Keratinocyte (primary cell): ENCODE results near the gene SERPINA4. TPM values are rescaled to one million over a fixed set of nuclear protein-coding genes. Genes with fewer than 3 reads are reported as not detected.

Experiments used
- DNase-seq: peaks from one replicate; pipeline ENCODE4 v3.0.0-alpha.2; 2011; ENCODE audit warnings: low read depth, missing footprints, low spot score
- FAIRE-seq: peaks from 2 replicates; lab custom pipeline; 2011; peaks lifted over from hg19 to GRCh38; lab: Jason Lieb, UNC
- H2AFZ ChIP-seq: 2 replicates; pipeline ENCODE4 v1.6.0; 2012; ENCODE audit warnings: low read length, control low read depth, inconsistent platforms; ENCODE audit not compliant: control insufficient read depth
- H3K27ac ChIP-seq: 2 replicates; pipeline ENCODE4 v1.5.1; 2011; ENCODE audit warnings: low read length; ENCODE audit not compliant: control insufficient read depth, insufficient read depth
- H3K27me3 ChIP-seq: 3 replicates; pipeline ENCODE4 v1.6.0; 2011; ENCODE audit warnings: low read length; ENCODE audit not compliant: control insufficient read depth, insufficient read depth; ENCODE audit errors: extremely low read depth
- H3K36me3 ChIP-seq, 2 experiments: 2 replicates in 1 of 2; 3 replicates in 1 of 2; pipeline ENCODE4 v1.5.1; 2011; ENCODE audit warnings: low read length in 2 of 2, mild to moderate bottlenecking in 1 of 2; ENCODE audit not compliant: control insufficient read depth in 2 of 2, insufficient read depth in 2 of 2; ENCODE audit errors: extremely low read depth in 1 of 2
- H3K4me1 ChIP-seq: 3 replicates; pipeline ENCODE4 v1.5.1; 2011; ENCODE audit warnings: low read length; ENCODE audit not compliant: control insufficient read depth, insufficient read depth; ENCODE audit errors: extremely low read depth
- H3K4me2 ChIP-seq: 3 replicates; pipeline ENCODE4 v1.6.0; 2011; ENCODE audit warnings: low read depth, low read length; ENCODE audit not compliant: control insufficient read depth, insufficient read depth; ENCODE audit errors: extremely low read depth
- H3K4me3 ChIP-seq, 3 experiments: fragments of 200-600 bp in 1 of 3; sonication (generic) in 1 of 3; 2 replicates in 2 of 3; 3 replicates in 1 of 3; pipeline ENCODE4 v1.5.1; 2011 to 2016; ENCODE audit warnings: low read length in 3 of 3, mild to moderate bottlenecking in 3 of 3, control low read depth in 2 of 3, inconsistent platforms in 1 of 3, low read depth in 1 of 3, mixed read lengths in 1 of 3, mixed run types in 1 of 3, moderate library complexity in 1 of 3; ENCODE audit not compliant: control insufficient read depth in 2 of 3, insufficient read depth in 2 of 3; ENCODE audit errors: extremely low read depth in 1 of 3
- H3K79me2 ChIP-seq: 2 replicates; pipeline ENCODE4 v1.6.0; 2012; ENCODE audit warnings: low read length; ENCODE audit not compliant: control insufficient read depth, insufficient read depth
- H3K9ac ChIP-seq: 3 replicates; pipeline ENCODE4 v1.6.0; 2011; ENCODE audit warnings: low read length; ENCODE audit not compliant: control insufficient read depth, insufficient read depth; ENCODE audit errors: extremely low read depth
- H3K9me1 ChIP-seq: 3 replicates; pipeline ENCODE4 v1.6.0; 2011; ENCODE audit warnings: low read length; ENCODE audit not compliant: control insufficient read depth, insufficient read depth; ENCODE audit errors: extremely low read depth
- H3K9me3 ChIP-seq: 2 replicates; pipeline ENCODE4 v1.5.1; 2012; ENCODE audit warnings: low read depth, low read length; ENCODE audit not compliant: control insufficient read depth
- H4K20me1 ChIP-seq: 3 replicates; pipeline ENCODE4 v1.6.0; 2011; ENCODE audit warnings: low read length; ENCODE audit not compliant: control insufficient read depth, insufficient read depth; ENCODE audit errors: extremely low read depth
- EZH2 ChIP-seq: IDR thresholded peaks from one replicate; pipeline ENCODE4 v1.6.1; 2012; ENCODE audit warnings: inconsistent platforms, mild to moderate bottlenecking, low read length, moderate library complexity
- dilution Hi-C: fragments of 300-500 bp; cut with MboI; formaldehyde crosslinking; loops from one replicate; pipeline ENCODE4 v1.7.0; 2020; ENCODE audit warnings: low sequenced_read_pairs; ENCODE audit not compliant: extremely low pct_ligation_motif_present
- polyA plus RNA-seq, 5 experiments: library from polyadenylated mRNA; depleted of rRNA in 3 of 5; stranded (reverse) in 3 of 5; stranded (forward) in 1 of 5; unstranded in 1 of 5; fragments of >200 nt; gene quantifications; 1 replicate in 1 of 5; 2 replicates in 3 of 5; 3 replicates in 1 of 5; pipeline versions ENCODE4 v1.2.1 to v1.2.3, GENCODE V29; 2011 to 2012; ENCODE audit warnings: missing spikeins in 2 of 5, low read depth in 1 of 5, low replicate concordance in 1 of 5
- TF ChIP-seq, protein P1 (sequence below), 3 experiments: IDR thresholded peaks in 1 of 3; conservative IDR thresholded peaks in 1 of 3; optimal IDR thresholded peaks in 1 of 3; 2 replicates in 2 of 3; 3 replicates in 1 of 3; pipeline versions ENCODE3 to v1.5.1; 2011; ENCODE audit warnings: low read length in 3 of 3, mild to moderate bottlenecking in 3 of 3, moderate library complexity in 2 of 3, control low read depth in 1 of 3, inconsistent platforms in 1 of 3; ENCODE audit not compliant: insufficient read depth in 2 of 3; ENCODE audit errors: extremely low read depth in 1 of 3

Gene SERPINA4
- polyA plus RNA-seq, 1 donor (not counting 4 experiments of a cell fraction or from before 2014, with no cell fraction given), result not detected

GRCh38 chr14:94545131-94545841, 16.0 kb upstream of the SERPINA4 start:
- DNase-seq, result no peak
- Histone ChIP-seq H3K79me2 (no peaks in the 10 kb centered on the region), H3K4me3 (no peak overlapping the region), H3K27ac (no peak overlapping the region), H3K9ac (no peak overlapping the region), H3K4me1 (peaks cover 22% of the 10 kb centered on the region), H3K4me2 (no peak overlapping the region), H3K27me3 (no peaks in the 10 kb centered on the region), H4K20me1 (no peaks in the 10 kb centered on the region), H3K9me3 (no peaks in the 10 kb centered on the region), H3K36me3 (no peaks in the 10 kb centered on the region), H2AFZ (no peak overlapping the region), H3K9me1 (no peaks in the 10 kb centered on the region)
- dilution Hi-C loops, result no loop called here
- no peak for FAIRE-seq
- TF ChIP-seq, protein P1, sequence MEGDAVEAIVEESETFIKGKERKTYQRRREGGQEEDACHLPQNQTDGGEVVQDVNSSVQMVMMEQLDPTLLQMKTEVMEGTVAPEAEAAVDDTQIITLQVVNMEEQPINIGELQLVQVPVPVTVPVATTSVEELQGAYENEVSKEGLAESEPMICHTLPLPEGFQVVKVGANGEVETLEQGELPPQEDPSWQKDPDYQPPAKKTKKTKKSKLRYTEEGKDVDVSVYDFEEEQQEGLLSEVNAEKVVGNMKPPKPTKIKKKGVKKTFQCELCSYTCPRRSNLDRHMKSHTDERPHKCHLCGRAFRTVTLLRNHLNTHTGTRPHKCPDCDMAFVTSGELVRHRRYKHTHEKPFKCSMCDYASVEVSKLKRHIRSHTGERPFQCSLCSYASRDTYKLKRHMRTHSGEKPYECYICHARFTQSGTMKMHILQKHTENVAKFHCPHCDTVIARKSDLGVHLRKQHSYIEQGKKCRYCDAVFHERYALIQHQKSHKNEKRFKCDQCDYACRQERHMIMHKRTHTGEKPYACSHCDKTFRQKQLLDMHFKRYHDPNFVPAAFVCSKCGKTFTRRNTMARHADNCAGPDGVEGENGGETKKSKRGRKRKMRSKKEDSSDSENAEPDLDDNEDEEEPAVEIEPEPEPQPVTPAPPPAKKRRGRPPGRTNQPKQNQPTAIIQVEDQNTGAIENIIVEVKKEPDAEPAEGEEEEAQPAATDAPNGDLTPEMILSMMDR (optimal IDR thresholded peaks at IDR 0.05 in 1 of 3, IDR thresholded peaks at IDR 0.05 in 1 of 3, conservative IDR thresholded peaks at IDR 0.05 in 1 of 3; ENCODE audit: extremely low read depth in 1 of 3, insufficient read depth in 2 of 3, low read length in 3 of 3), result no peak
- TF ChIP-seq EZH2, result no peak

DNA sequence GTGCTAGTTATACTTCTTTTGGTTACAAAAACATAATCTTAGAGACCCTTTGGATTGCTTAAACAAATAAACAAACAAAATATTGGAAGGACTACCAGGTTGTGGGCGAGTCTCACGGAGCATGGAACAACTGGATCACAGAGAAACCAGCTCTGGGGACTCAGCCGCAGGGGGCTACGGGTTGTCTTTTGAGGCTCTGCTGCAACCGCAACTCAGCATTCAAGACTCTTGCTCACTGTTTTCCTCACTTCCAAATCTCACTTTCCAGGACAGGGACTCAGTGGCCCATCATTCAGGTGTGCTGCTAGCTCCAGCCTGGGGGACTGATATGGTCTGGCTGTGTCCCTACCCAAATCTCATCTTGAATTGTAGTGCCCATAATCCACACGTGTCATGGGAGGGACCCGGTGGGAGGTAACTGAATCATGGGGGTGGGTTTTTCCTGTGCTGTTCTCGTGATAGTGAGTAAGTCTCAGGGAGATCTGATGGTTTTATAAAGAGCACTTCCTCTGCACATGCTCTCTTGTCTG, 14.0 kb upstream of the SERPINA4 start:
- TF ChIP-seq, protein P1 (optimal IDR thresholded peaks at IDR 0.05 in 1 of 3, IDR thresholded peaks at IDR 0.05 in 1 of 3, conservative IDR thresholded peaks at IDR 0.05 in 1 of 3; ENCODE audit: extremely low read depth in 1 of 3, insufficient read depth in 2 of 3, low read length in 3 of 3), result no peak
- TF ChIP-seq EZH2, result no peak
- DNase-seq (no peak), FAIRE-seq (no peak)
- Histone ChIP-seq H3K4me1 (peaks cover 17% of the 10 kb centered on the region), H3K27ac (no peak overlapping the region), H3K4me3 (no peak overlapping the region), H4K20me1 (no peaks in the 10 kb centered on the region), H3K9me1 (no peaks in the 10 kb centered on the region), H3K79me2 (no peaks in the 10 kb centered on the region), H2AFZ (no peak overlapping the region), H3K9me3 (no peaks in the 10 kb centered on the region), H3K36me3 (no peaks in the 10 kb centered on the region), H3K9ac (no peak overlapping the region), H3K4me2 (no peak overlapping the region), H3K27me3 (no peaks in the 10 kb centered on the region)
- dilution Hi-C loops, result no loop called here
